DOHH2 (cell line): ENCODE data around the gene IMMT.
A peak's percentile ranks its signal among the peaks of the same experiment; 100 is the strongest.

Source experiments
- H3F3A ChIP-seq: fragments of 200-600 bp; sonication (generic), shearing (Covaris generic); 2 replicates; pipeline ENCODE4 v1.6.0; 2016; ENCODE audit warnings: antibody characterized with exemption, mild to moderate bottlenecking; ENCODE audit not compliant: control insufficient read depth, insufficient read depth
- H3K27ac ChIP-seq: fragments of 200-600 bp; sonication (generic); 2 replicates; pipeline ENCODE4 v1.5.1; 2014; ENCODE audit warnings: low read depth, mild to moderate bottlenecking, low read length, moderate library complexity
- H3K27me3 ChIP-seq: fragments of 200-600 bp; sonication (generic); 2 replicates; pipeline ENCODE4 v1.6.1; 2014; ENCODE audit warnings: mild to moderate bottlenecking, low read length, mixed read lengths; ENCODE audit not compliant: control insufficient read depth
- H3K36me3 ChIP-seq: fragments of 200-600 bp; sonication (generic); 2 replicates; pipeline ENCODE4 v1.6.1; 2014; ENCODE audit warnings: mild to moderate bottlenecking, low read length, moderate library complexity, mixed read lengths; ENCODE audit not compliant: control insufficient read depth
- H3K4me1 ChIP-seq: fragments of 200-600 bp; sonication (generic); 2 replicates; pipeline ENCODE4 v1.6.1; 2014; ENCODE audit warnings: mild to moderate bottlenecking, low read length, mixed read lengths; ENCODE audit not compliant: control insufficient read depth
- H3K4me2 ChIP-seq: fragments of 200-600 bp; sonication (generic); 2 replicates; pipeline ENCODE4 v1.6.0; 2014; ENCODE audit warnings: mild to moderate bottlenecking, low read length, moderate library complexity
- H3K4me3 ChIP-seq: fragments of 200-600 bp; sonication (generic); 2 replicates; pipeline ENCODE4 v1.5.1; 2014; ENCODE audit warnings: mild to moderate bottlenecking, low read length, mixed read lengths
- H3K79me2 ChIP-seq: fragments of 200-600 bp; sonication (generic); 2 replicates; pipeline ENCODE4 v1.6.1; 2014; ENCODE audit warnings: mild to moderate bottlenecking, low read length, mixed read lengths; ENCODE audit not compliant: control insufficient read depth
- H3K9me2 ChIP-seq: fragments of 200-600 bp; sonication (generic); replicated peaks from 2 replicates; pipeline ENCODE4 v1.6.1; 2014; ENCODE audit warnings: mild to moderate bottlenecking, low read length, mixed read lengths; ENCODE audit not compliant: control insufficient read depth
- H3K9me3 ChIP-seq: fragments of 200-600 bp; sonication (generic); 2 replicates; pipeline ENCODE4 v1.6.1; 2014; ENCODE audit warnings: antibody characterized with exemption, low read length, mixed read lengths; ENCODE audit not compliant: control insufficient read depth, insufficient read depth
- H4K20me1 ChIP-seq: fragments of 200-600 bp; sonication (generic); 2 replicates; pipeline ENCODE4 v1.6.0; 2014; ENCODE audit warnings: low read depth, mild to moderate bottlenecking, antibody characterized with exemption, low read length, moderate library complexity; ENCODE audit not compliant: control insufficient read depth, insufficient read depth
- CTCF ChIP-seq: fragments of 200-600 bp; sonication (generic); IDR thresholded peaks from one replicate; pipeline ENCODE4 v1.5.1; 2014; ENCODE audit warnings: antibody characterized with exemption, mild to moderate bottlenecking, low read depth, low read length; ENCODE audit not compliant: poor library complexity, severe bottlenecking
- EZH2phosphoT487 ChIP-seq: fragments of 200-600 bp; sonication (generic); IDR thresholded peaks from 2 replicates; pipeline ENCODE4 v1.6.1; 2017; ENCODE audit warnings: borderline replicate concordance, mild to moderate bottlenecking, antibody characterized with exemption, low read length, moderate library complexity, mixed read lengths

The IMMT gene

DNA sequence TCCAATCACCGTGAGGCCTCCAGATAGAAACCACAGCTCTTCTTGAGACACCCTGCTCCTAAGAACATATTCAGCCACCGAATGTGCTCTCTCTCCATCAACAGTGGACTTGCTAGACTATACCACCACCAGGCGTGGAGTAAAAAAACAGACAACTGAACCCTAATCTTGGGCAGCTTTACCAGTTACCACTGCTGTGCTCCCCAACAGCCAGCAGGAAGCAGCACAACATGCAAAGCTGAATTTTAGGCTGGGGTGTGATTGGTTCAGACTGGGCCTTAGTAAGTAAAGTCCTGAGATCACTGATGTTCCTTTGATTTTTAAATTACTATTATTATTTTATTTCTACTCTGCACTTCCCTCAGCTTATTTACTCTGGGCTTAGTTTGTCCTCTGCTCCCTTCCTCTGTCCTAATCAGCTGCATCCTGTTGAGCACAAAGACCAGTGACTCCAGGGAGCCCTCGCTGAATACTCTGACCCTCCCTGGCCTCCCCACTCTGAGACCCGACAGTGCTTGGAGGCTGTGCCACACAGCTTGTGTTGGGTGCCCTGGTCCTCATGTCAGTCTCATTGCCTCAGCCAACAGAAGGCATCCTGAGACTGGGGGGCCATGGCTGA is 25.9 kb upstream of the IMMT start:
- no peaks in the 10 kb centered on the region for H3K79me2 ChIP-seq
- H3K27me3 ChIP-seq: no peaks in the 10 kb centered on the region
- H3K9me3 ChIP-seq: no peaks in the 10 kb centered on the region
- no peaks in the 10 kb centered on the region for H3F3A ChIP-seq
- H3K27ac ChIP-seq: no peak overlapping the region
- H4K20me1 ChIP-seq: no peaks in the 10 kb centered on the region
- no peaks in the 10 kb centered on the region for H3K9me2 ChIP-seq
- no peaks in the 10 kb centered on the region for H3K36me3 ChIP-seq
- H3K4me2 ChIP-seq: no peak overlapping the region
- no peak overlapping the region for H3K4me3 ChIP-seq
- TF ChIP-seq EZH2phosphoT487: no peak
- TF ChIP-seq CTCF: peak; percentile 88
- peaks cover 17% of the 10 kb centered on the region for H3K4me1 ChIP-seq

DNA sequence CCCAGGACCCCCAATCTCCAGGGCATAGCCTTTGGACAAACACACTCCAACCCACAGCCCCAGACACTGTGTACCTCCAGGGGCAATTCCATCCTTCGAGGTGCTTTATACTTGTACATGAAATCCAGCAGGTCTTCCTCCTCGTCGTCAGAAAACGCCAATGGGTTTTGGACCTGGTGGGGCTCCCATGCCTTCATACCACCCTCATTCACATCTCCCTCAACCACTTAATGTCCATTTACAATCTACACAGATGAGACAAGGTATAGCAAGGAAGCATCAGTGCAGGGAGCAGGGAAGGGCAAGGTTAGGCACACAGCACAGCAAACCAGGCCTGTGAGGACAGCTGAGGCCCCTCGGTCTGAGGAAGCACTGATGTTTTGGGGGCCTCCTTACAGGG is 24.6 kb upstream of the IMMT start:
- Histone ChIP-seq H3K36me3 (no peaks in the 10 kb centered on the region), H3K79me2 (no peaks in the 10 kb centered on the region), H3F3A (peaks cover 3% of the 10 kb centered on the region; the same call in 1 of the 2 replicates), H3K4me1 (peaks cover 4% of the 10 kb centered on the region), H3K9me2 (no peaks in the 10 kb centered on the region), H3K27ac (no peak overlapping the region), H4K20me1 (no peaks in the 10 kb centered on the region), H3K9me3 (no peaks in the 10 kb centered on the region), H3K27me3 (no peaks in the 10 kb centered on the region), H3K4me2 (no peak overlapping the region), H3K4me3 (no peak overlapping the region)
- TF ChIP-seq EZH2phosphoT487 (no peak), CTCF (no peak)

DNA sequence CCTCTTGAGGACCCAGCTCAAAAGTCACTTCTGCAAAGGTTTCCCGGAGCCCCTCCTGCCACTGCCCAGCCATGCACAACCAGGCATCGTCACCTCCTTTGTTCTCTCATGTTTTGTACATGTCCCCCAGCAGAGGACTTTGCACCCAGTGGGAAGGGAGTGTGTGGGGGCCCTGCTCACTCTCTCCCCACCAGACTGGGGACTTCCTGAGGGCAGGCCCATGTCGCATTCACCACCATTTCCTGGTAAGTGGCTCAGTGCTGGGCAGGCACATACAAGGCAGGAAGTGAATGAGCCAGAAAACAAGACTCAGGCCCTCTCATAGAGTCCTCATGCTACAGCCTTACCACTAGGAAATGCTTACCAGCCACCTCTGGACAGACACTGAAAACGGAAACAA is 22.9 kb upstream of the IMMT start:
- no peak overlapping the region for H3K27ac ChIP-seq
- TF ChIP-seq CTCF: no peak
- no peak for TF ChIP-seq EZH2phosphoT487
- H4K20me1 ChIP-seq: no peaks in the 10 kb centered on the region
- H3K4me1 ChIP-seq: peaks cover 3% of the 10 kb centered on the region; the same call in 1 of the 2 replicates
- H3K79me2 ChIP-seq: no peaks in the 10 kb centered on the region
- H3K27me3 ChIP-seq: no peaks in the 10 kb centered on the region
- H3K4me3 ChIP-seq: no peak overlapping the region
- H3K36me3 ChIP-seq: peaks cover 16% of the 10 kb centered on the region
- H3K4me2 ChIP-seq: no peak overlapping the region
- H3K9me3 ChIP-seq: no peaks in the 10 kb centered on the region
- no peaks in the 10 kb centered on the region for H3K9me2 ChIP-seq
- H3F3A ChIP-seq: peaks cover 15% of the 10 kb centered on the region; the same call in 1 of the 2 replicates
